GM06990 (cell line): ENCODE data around the gene FFAR1.

Experiments used
- DNase-seq: peaks from one replicate; pipeline ENCODE4 v3.0.0-alpha.2; 2011; ENCODE audit not compliant: insufficient read length; ENCODE audit errors: extremely low read depth
- H3K27me3 ChIP-seq: replicated peaks from 2 replicates; pipeline ENCODE4 v1.6.0; 2011; ENCODE audit warnings: low read length; ENCODE audit not compliant: control insufficient read depth, insufficient read depth
- H3K36me3 ChIP-seq: 2 replicates; pipeline ENCODE4 v1.5.1; 2011; ENCODE audit warnings: low read length; ENCODE audit not compliant: control insufficient read depth, insufficient read depth
- H3K4me3 ChIP-seq: replicated peaks from 2 replicates; pipeline ENCODE4 v1.5.1; 2011; ENCODE audit warnings: low read depth, mild to moderate bottlenecking, control low read depth, low read length
- CTCF ChIP-seq: IDR thresholded peaks from 2 replicates; pipeline ENCODE4 v1.5.1; 2011; ENCODE audit warnings: low read length, control low read depth, mild to moderate bottlenecking, inconsistent platforms; ENCODE audit not compliant: insufficient read depth, poor library complexity, severe bottlenecking

FFAR1 gene

GRCh38 chr19:35389192-35389861 lies 41.6 kb downstream of the FFAR1 start:
- H3K36me3 ChIP-seq, result no peaks in the 10 kb centered on the region
- TF ChIP-seq CTCF, result no peak
- no peak overlapping the region for H3K4me3 ChIP-seq
- no peak for DNase-seq
- H3K27me3 ChIP-seq, result no peaks in the 10 kb centered on the region

GRCh38 chr19:35392742-35393715 lies 45.3 kb downstream of the FFAR1 start:
- H3K36me3 ChIP-seq, result no peaks in the 10 kb centered on the region
- H3K4me3 ChIP-seq, result no peak overlapping the region
- no peak for DNase-seq
- no peaks in the 10 kb centered on the region for H3K27me3 ChIP-seq
- TF ChIP-seq CTCF, result no peak

GRCh38 chr19:35395382-35396199 lies 47.9 kb downstream of the FFAR1 start:
- TF ChIP-seq CTCF, result no peak
- no peak for DNase-seq
- Histone ChIP-seq H3K27me3 (no peaks in the 10 kb centered on the region), H3K36me3 (no peaks in the 10 kb centered on the region), H3K4me3 (no peak overlapping the region)

GRCh38 chr19:35396240-35396885 lies 48.7 kb downstream of the FFAR1 start:
- Histone ChIP-seq H3K36me3 (no peaks in the 10 kb centered on the region), H3K4me3 (no peak overlapping the region), H3K27me3 (no peaks in the 10 kb centered on the region)
- no peak for TF ChIP-seq CTCF
- no peak for DNase-seq

GRCh38 chr19:35397064-35397463 lies 49.4 kb downstream of the FFAR1 start:
- H3K4me3 ChIP-seq, result no peak overlapping the region
- no peak for TF ChIP-seq CTCF
- no peaks in the 10 kb centered on the region for H3K36me3 ChIP-seq
- DNase-seq, result no peak
- H3K27me3 ChIP-seq, result no peaks in the 10 kb centered on the region
